ENCODE results near the gene PCDHB1.
"Not testable (repeated sequence)": the region's sequence is repeated elsewhere in the genome, so short reads cannot be mapped to it uniquely, and the experiment has no call there.

Gene PCDHB1

DNA sequence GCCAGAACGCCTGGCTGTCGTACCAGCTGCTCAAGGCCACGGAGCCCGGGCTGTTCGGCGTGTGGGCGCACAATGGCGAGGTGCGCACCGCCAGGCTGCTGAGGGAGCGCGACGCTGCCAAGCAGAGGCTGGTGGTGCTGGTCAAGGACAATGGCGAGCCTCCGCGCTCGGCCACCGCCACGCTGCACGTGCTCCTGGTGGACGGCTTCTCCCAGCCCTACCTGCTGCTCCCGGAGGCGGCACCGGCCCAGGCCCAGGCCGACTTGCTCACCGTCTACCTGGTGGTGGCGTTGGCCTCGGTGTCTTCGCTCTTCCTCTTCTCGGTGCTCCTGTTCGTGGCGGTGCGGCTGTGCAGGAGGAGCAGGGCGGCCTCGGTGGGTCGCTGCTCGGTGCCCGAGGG is 45.4 kb downstream of the PCDHB1 start:
- H3K9me3 ChIP-seq; H3K27me3 ChIP-seq (ENCODE audit: low read depth); DNase-seq (ENCODE audit: low spot score in 2 of 2); H3K36me3 ChIP-seq (replicated peaks); H3K4me1 ChIP-seq; in situ Hi-C loops (cut with MboI; ENCODE audit: low sequenced_read_pairs); H3K4me3 ChIP-seq: not testable (repeated sequence)

DNA sequence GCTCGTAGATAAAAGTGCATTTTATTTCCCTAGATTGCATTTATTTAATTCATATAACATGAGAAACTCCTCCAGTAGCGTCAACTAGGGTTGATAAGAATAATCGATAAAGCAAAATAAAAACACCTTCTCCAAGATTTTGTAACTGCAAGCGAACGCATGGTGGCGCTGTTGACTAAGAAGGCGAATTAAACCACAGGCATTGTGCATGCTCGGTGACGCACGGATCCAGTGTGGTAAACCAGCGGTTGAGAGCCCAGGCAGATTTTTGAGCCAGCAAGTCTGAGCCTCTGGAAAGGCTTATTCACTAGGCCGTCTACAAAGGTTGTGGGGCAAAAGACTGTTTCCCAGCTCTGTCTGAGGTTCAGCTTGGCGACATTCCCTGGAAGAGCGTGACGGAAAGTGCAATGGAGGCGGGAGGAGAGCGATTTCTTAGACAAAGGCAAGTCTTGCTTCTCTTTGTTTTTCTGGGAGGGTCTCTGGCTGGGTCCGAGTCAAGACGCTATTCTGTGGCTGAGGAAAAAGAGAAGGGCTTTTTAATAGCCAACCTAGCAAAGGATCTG is 49.1 kb downstream of the PCDHB1 start, which contains the start of gene PCDHB3:
Gene PCDHB3, plus strand, starts transcription at position 231 of the 563 bp plus-strand sequence. Its CDS starts 177 bp downstream, at position 408.
- peak; percentile 71 to 86 for DNase-seq (ENCODE audit: low spot score in 2 of 2)
- H3K9me3 ChIP-seq: no peaks in the 10 kb centered on the region
- in situ Hi-C loops (cut with MboI; ENCODE audit: low sequenced_read_pairs): no loop called here
- H3K36me3 ChIP-seq (replicated peaks): no peaks in the 10 kb centered on the region
- H3K4me1 ChIP-seq: no peaks in the 10 kb centered on the region
- H3K4me3 ChIP-seq: peak within 1 kb of the TSS; percentile 12
- H3K27me3 ChIP-seq (ENCODE audit: low read depth): 0 out of 2 replicates have a peak, but pooled peaks cover 2% of the 10 kb centered on the region

DNA sequence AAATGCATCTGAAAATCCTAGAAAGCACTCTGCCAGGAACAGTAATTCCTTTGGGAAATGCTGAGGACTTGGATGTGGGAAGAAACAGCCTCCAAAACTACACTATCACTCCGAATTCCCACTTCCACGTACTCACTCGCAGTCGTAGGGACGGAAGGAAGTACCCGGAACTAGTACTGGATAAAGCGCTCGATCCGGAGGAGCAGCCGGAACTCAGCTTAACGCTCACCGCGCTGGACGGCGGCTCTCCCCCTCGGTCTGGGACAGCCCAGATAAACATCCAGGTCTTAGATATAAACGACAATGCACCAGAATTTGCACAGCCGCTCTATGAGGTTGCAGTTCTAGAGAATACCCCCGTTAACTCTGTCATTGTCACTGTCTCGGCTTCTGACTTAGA is 49.9 kb downstream of the PCDHB1 start:
- Histone ChIP-seq H3K4me3 (no peak overlapping the region), H3K4me1 (no peaks in the 10 kb centered on the region), H3K27me3 (ENCODE audit: low read depth) (0 out of 2 replicates have a peak, but pooled peaks cover 2% of the 10 kb centered on the region), H3K9me3 (no peaks in the 10 kb centered on the region), H3K36me3 (replicated peaks) (no peaks in the 10 kb centered on the region)
- in situ Hi-C loops (cut with MboI; ENCODE audit: low sequenced_read_pairs): no loop called here
- no peak for DNase-seq (ENCODE audit: low spot score in 2 of 2)

DNA sequence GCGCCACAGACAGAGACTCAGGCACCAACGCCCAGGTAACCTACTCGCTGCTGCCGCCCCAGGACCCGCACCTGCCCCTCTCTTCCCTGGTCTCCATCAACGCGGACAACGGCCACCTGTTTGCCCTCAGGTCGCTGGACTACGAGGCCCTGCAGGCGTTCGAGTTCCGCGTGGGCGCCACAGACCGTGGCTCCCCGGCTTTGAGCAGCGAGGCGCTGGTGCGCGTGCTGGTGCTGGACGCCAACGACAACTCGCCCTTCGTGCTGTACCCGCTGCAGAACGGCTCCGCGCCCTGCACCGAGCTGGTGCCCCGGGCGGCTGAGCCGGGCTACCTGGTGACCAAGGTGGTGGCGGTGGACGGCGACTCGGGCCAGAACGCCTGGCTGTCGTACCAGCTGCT is 50.9 kb downstream of the PCDHB1 start:
- H3K4me3 ChIP-seq; H3K27me3 ChIP-seq (ENCODE audit: low read depth); H3K4me1 ChIP-seq; in situ Hi-C loops (cut with MboI; ENCODE audit: low sequenced_read_pairs); DNase-seq (ENCODE audit: low spot score in 2 of 2); H3K36me3 ChIP-seq (replicated peaks); H3K9me3 ChIP-seq: not testable (repeated sequence)

DNA sequence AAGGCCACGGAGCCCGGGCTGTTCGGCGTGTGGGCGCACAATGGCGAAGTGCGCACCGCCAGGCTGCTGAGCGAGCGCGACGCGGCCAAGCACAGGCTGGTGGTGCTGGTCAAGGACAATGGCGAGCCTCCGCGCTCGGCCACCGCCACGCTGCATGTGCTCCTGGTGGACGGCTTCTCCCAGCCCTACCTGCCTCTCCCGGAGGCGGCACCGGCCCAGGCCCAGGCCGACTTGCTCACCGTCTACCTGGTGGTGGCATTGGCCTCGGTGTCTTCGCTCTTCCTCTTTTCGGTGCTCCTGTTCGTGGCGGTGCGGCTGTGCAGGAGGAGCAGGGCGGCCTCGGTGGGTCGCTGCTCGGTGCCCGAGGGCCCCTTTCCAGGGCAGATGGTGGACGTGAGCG is 51.3 kb downstream of the PCDHB1 start:
- H3K9me3 ChIP-seq; in situ Hi-C loops (cut with MboI; ENCODE audit: low sequenced_read_pairs); H3K4me3 ChIP-seq: not testable (repeated sequence)

DNA sequence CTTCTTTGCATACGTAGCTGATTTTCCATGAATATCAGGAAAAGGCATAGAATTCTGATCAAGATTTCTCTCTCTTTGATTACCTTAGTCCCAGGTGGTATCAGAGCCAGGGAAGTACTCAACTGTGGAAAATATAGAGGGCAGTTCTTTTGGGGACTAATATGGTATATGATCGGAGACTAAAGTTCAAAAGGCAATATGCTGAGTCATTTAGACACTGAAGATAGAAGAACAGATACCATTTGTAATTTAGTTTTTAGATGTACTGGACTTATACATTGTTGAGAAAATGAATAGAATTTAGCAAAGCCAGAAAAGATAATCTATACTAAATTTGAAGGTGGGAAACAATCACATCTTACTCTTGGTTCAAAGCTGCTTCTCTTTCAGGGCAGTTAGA is 54.2 kb downstream of the PCDHB1 start:
- H3K4me3 ChIP-seq: no peak overlapping the region
- no peaks in the 10 kb centered on the region for H3K27me3 ChIP-seq (ENCODE audit: low read depth)
- no peaks in the 10 kb centered on the region for H3K36me3 ChIP-seq (replicated peaks)
- H3K9me3 ChIP-seq: no peaks in the 10 kb centered on the region
- in situ Hi-C loops (cut with MboI; ENCODE audit: low sequenced_read_pairs): no loop called here
- H3K4me1 ChIP-seq: no peaks in the 10 kb centered on the region
- no peak for DNase-seq (ENCODE audit: low spot score in 2 of 2)

More for the DNA sequence above, 51.3 kb downstream of the PCDHB1 start:
- H3K27me3 ChIP-seq (ENCODE audit: low read depth); H3K36me3 ChIP-seq (replicated peaks); DNase-seq (ENCODE audit: low spot score in 2 of 2); H3K4me1 ChIP-seq: not testable (repeated sequence)

Measured in HAP-1 (cell line).